ENCODE data around the gene DAB1. TPM values are rescaled to one million over a fixed set of nuclear protein-coding genes. Genes with fewer than 3 reads are reported as not detected.

The DAB1 gene
- total and polyA plus RNA-seq, 2 of the 8 experiments (the other 6 are each of a cell fraction or from before 2014, with no cell fraction given): 4.4 to 11.8 TPM

DNA sequence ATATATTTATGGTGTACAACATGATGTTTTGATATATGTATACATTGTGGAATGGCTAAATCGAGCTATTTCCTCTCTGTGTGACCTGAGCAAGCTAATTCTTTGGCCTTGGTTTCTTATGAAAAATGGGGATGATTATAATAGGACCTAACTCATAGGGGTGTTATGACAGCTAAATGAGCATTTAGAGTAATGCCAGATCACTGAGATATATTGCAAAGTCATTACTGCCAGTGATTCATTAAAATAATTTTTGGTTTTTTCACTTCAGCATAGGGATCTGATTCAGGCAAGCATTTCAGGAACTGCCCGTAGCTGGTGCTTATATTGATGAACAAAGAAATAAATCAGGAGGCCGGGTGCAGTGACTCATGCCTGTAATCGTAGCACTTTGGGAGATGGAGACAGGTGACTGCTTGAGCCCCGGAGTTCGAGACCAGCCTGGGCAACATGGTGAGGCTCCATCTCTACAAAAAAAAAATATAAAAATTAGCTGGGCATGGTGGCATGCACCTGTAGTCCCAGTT, 30.7 kb downstream of the DAB1 start (continued):
- TF ChIP-seq, protein P1, sequence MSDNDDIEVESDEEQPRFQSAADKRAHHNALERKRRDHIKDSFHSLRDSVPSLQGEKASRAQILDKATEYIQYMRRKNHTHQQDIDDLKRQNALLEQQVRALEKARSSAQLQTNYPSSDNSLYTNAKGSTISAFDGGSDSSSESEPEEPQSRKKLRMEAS (IDR thresholded peaks at IDR 0.05): no peak
- TF ChIP-seq, protein P2, sequence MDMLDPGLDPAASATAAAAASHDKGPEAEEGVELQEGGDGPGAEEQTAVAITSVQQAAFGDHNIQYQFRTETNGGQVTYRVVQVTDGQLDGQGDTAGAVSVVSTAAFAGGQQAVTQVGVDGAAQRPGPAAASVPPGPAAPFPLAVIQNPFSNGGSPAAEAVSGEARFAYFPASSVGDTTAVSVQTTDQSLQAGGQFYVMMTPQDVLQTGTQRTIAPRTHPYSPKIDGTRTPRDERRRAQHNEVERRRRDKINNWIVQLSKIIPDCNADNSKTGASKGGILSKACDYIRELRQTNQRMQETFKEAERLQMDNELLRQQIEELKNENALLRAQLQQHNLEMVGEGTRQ (IDR thresholded peaks at IDR 0.05; ENCODE audit: low read length): no peak
- no peak for TF ChIP-seq FOSL1 (IDR thresholded peaks at IDR 0.05; ENCODE audit: insufficient read depth, low read depth, low read length)
- TF ChIP-seq MAFK (IDR thresholded peaks at IDR 0.05; ENCODE audit: low read depth, low read length): no peak
- TF ChIP-seq SIN3A (conservative IDR thresholded peaks at IDR 0.05 in 1 of 2, IDR thresholded peaks at IDR 0.05 in 1 of 2; ENCODE audit: low read depth in 1 of 2, low read length in 2 of 2): no peak
- no peak for TF ChIP-seq YY1 (IDR thresholded peaks at IDR 0.05; ENCODE audit: low read depth, low read length)

Data from H1 (cell line).